ENCODE measurements around the gene KCNN3. TPM values are rescaled to one million over a fixed set of nuclear protein-coding genes. Genes with fewer than 3 reads are reported as not detected.

KCNN3 gene
- total and polyA plus RNA-seq, 2 of the 13 experiments (the other 11 are each of a cell fraction or from before 2014, with no cell fraction given): not detected

DNA sequence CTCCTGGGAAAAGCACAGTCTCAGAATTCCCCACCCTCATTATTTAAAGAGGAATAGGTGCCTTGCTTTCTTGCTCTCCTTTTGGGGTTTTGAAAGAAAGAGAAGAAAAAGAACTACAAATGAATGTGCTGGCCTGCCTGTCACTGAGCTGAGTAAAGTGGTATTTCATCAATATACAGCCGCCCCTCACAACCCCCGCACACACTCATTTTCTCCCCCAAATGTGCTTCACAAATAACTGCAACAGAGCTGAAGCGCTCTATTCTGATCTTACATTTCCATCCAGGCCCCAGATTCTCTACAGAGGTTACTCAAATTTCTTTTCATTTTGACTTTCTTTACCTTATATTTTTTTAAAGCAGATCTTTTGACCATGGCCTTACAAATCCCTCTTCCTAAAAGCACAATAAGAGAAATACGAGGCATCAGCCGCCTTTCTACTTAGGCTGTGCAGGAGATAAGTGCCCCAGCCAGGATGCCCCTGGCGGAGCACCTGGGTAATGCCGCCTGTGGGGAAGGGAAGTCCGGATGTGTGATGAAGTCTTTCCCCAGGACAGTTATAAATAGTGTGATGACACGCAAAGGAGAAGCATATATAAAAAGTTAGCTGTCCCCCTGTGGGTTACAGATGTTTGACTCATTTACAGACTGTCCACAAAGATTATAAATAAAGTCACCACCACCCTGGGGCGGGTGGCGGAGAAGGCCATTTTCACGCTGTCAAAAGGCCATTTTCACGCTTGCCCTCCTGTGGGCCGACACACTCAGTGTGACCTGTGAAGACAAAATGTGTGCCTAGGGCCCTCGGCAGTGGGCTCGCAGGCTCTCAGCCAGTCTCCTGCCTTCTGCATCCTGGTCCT lies 6.5 kb downstream of the KCNN3 start:
- no peak overlapping the region for H3K4me2 ChIP-seq (ENCODE audit: low read depth, low read length)
- no peak overlapping the region for H2AFZ ChIP-seq (ENCODE audit: low read length)

More for the DNA sequence above, 6.5 kb downstream of the KCNN3 start:
- Histone ChIP-seq H3K79me2 (ENCODE audit: insufficient read depth, low read length) (no peaks in the 10 kb centered on the region), H3K27me3 (ENCODE audit: control insufficient read depth in 1 of 2, insufficient read depth in 2 of 2, low read length in 2 of 2) (peaks cover 5 to 65% of the 10 kb centered on the region in 2 experiments; a peak in 4 of 5 replicates), H3K36me3 (replicated peaks in 1 of 2; ENCODE audit: control insufficient read depth in 1 of 2, insufficient read depth in 2 of 2, low read length in 2 of 2) (no peaks in the 10 kb centered on the region), H4K20me1 (ENCODE audit: insufficient read depth, low read length) (no peaks in the 10 kb centered on the region), H3K4me3 (replicated peaks in 1 of 3; ENCODE audit: insufficient read depth in 1 of 3, low read depth in 2 of 3, low read length in 3 of 3) (no peak overlapping the region), H3K4me1 (ENCODE audit: insufficient read depth, low read length) (peaks cover 17% of the 10 kb centered on the region; the same call in 1 of the 2 replicates), H3K9ac (ENCODE audit: insufficient read depth, low read depth, low read length) (no peak overlapping the region), H3K27ac (ENCODE audit: extremely low read length, insufficient read depth, low read length) (no peak overlapping the region), H3K9me3 (ENCODE audit: low read length) (no peaks in the 10 kb centered on the region)
- peak; percentile 80 for ATAC-seq
- ChIA-PET POLR2A (no interaction called here), CTCF (ENCODE audit: low intra/inter-chr PET ratio, low total read pairs) (no interaction called here)
- peak; percentile 47 for FAIRE-seq
- no TSS peak for BruUV-seq (replicated peaks)
- in situ Hi-C loops (cut with HindIII; ENCODE audit: extremely low pct_ligation_motif_present, low pct_unique_long_range_greater_than_20kb) (no loop called here), intact Hi-C loops (cut with micrococcal nuclease; ENCODE audit: unreplicated experiment) (no loop called here)
- TF ChIP-seq XRCC5 (optimal IDR thresholded peaks at IDR 0.05; ENCODE audit: low read length): peak; percentile 20
- TF ChIP-seq, protein P1, sequence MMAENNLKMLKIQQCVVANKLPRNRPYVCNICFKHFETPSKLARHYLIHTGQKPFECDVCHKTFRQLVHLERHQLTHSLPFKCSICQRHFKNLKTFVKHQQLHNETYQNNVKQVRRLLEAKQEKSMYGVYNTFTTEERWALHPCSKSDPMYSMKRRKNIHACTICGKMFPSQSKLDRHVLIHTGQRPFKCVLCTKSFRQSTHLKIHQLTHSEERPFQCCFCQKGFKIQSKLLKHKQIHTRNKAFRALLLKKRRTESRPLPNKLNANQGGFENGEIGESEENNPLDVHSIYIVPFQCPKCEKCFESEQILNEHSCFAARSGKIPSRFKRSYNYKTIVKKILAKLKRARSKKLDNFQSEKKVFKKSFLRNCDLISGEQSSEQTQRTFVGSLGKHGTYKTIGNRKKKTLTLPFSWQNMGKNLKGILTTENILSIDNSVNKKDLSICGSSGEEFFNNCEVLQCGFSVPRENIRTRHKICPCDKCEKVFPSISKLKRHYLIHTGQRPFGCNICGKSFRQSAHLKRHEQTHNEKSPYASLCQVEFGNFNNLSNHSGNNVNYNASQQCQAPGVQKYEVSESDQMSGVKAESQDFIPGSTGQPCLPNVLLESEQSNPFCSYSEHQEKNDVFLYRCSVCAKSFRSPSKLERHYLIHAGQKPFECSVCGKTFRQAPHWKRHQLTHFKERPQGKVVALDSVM (CRISPR knock-in tag; IDR thresholded peaks at IDR 0.05): no peak
- TF ChIP-seq STAG1 (CRISPR knock-in tag; IDR thresholded peaks at IDR 0.05): peak; percentile 20; the same call in 1 of the 2 replicates
- TF ChIP-seq, protein P2, sequence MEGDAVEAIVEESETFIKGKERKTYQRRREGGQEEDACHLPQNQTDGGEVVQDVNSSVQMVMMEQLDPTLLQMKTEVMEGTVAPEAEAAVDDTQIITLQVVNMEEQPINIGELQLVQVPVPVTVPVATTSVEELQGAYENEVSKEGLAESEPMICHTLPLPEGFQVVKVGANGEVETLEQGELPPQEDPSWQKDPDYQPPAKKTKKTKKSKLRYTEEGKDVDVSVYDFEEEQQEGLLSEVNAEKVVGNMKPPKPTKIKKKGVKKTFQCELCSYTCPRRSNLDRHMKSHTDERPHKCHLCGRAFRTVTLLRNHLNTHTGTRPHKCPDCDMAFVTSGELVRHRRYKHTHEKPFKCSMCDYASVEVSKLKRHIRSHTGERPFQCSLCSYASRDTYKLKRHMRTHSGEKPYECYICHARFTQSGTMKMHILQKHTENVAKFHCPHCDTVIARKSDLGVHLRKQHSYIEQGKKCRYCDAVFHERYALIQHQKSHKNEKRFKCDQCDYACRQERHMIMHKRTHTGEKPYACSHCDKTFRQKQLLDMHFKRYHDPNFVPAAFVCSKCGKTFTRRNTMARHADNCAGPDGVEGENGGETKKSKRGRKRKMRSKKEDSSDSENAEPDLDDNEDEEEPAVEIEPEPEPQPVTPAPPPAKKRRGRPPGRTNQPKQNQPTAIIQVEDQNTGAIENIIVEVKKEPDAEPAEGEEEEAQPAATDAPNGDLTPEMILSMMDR (CRISPR knock-in tag; IDR thresholded peaks at IDR 0.05): peak; percentile 36
- TF ChIP-seq, protein P3, sequence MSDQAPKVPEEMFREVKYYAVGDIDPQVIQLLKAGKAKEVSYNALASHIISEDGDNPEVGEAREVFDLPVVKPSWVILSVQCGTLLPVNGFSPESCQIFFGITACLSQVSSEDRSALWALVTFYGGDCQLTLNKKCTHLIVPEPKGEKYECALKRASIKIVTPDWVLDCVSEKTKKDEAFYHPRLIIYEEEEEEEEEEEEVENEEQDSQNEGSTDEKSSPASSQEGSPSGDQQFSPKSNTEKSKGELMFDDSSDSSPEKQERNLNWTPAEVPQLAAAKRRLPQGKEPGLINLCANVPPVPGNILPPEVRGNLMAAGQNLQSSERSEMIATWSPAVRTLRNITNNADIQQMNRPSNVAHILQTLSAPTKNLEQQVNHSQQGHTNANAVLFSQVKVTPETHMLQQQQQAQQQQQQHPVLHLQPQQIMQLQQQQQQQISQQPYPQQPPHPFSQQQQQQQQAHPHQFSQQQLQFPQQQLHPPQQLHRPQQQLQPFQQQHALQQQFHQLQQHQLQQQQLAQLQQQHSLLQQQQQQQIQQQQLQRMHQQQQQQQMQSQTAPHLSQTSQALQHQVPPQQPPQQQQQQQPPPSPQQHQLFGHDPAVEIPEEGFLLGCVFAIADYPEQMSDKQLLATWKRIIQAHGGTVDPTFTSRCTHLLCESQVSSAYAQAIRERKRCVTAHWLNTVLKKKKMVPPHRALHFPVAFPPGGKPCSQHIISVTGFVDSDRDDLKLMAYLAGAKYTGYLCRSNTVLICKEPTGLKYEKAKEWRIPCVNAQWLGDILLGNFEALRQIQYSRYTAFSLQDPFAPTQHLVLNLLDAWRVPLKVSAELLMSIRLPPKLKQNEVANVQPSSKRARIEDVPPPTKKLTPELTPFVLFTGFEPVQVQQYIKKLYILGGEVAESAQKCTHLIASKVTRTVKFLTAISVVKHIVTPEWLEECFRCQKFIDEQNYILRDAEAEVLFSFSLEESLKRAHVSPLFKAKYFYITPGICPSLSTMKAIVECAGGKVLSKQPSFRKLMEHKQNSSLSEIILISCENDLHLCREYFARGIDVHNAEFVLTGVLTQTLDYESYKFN (CRISPR knock-in tag; conservative IDR thresholded peaks at IDR 0.05): no peak
- 43% methylated on average over 15 of the region's 16 CpGs for WGBS (ENCODE audit: low lambda C conversion rate)
- DNase-seq (ENCODE audit: low spot score): peak; percentile 34

Measured in HepG2 (cell line).